Body of pancreas (tissue), 4 donors: ENCODE measurements around the gene SPP1.

Experiments
- CTCF ChIP-seq, 7 experiments: fragments of 450-650 bp in 4 of 7; fragments of 200-600 bp in 3 of 7; sonication (generic) in 3 of 7; IDR thresholded peaks; one replicate each; pipeline ENCODE4 v1.5.1; 2016 to 2019; ENCODE audit warnings: antibody characterized with exemption in 7 of 7
- POLR2A ChIP-seq, 3 donors: fragments of 450-650 bp; IDR thresholded peaks; one replicate each; pipeline ENCODE4 v1.6.1; 2016; ENCODE audit warnings: antibody characterized with exemption in 3 of 3, mild to moderate bottlenecking in 2 of 3

GRCh38 chr4:88005076-88005475 lies 29.6 kb downstream of the SPP1 start:
- TF ChIP-seq CTCF (IDR thresholded peaks at IDR 0.05) (no peak), POLR2A (IDR thresholded peaks at IDR 0.05) (no peak)
